ENCODE results near the gene PNPLA2. TPM values are rescaled to one million over a fixed set of nuclear protein-coding genes. Genes with fewer than 3 reads are reported as not detected.

The PNPLA2 gene
- 45.8 and 67.0 TPM in 2 replicates for total RNA-seq

GRCh38 chr11:818396-819128 lies at the start of gene PNPLA2:
TSS of gene PNPLA2 (plus strand) at chr11:818914. CDS start at chr11:819719, 805 bp downstream.

DNA sequence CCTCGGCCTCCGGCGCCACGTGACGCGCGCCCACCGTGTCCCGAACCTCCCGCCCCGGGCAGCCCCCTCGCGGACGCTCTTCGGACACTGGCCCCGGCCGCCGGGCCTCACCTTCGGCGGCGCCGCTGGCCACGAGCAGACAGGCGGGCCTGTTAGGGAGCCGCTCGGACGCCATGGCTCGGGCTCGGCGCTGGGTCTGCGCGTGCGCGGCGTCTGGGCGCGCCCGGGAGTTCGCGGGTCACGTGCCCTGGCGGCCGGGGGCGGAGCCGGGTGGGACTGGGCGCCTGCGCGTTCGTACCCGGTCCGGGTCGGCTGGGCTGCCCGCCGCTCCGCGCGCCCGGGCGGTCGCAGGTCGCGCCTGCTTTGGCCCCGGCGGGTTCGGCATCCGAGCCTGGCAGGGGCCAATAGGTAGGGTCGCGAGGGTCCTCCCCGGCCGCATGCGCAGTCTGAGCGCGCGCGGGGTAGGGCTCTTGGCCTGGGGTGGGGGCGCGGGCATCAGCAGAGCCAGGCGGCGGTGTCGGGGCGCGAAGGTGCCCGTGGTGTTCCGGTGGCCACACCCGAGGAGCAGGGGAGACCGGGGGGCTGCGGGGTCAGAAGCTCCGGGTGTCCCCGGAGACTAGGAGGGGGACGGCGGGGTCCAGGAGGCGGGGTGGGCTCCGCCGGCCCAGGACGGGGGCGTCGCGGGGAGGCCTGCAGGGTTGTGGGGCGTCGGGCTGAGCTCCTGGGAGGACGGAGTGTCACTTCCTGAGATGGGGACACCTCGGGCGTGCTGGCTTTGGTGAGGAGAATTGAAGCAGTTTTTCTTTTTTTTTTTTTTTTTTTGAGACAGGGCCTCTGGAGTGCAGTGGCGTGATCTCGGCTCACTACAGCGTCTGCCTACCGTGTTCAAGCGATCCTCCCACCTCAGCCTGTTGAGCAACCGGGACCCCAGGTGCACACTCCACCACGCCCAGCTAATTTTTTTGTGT lies 41.1 kb upstream of the PNPLA2 start, which contains the start of gene GATD1:
Gene GATD1 (minus strand): TSS at position 200 of the 968 bp plus-strand sequence. CDS start 25 bp downstream, at position 175.

DNA sequence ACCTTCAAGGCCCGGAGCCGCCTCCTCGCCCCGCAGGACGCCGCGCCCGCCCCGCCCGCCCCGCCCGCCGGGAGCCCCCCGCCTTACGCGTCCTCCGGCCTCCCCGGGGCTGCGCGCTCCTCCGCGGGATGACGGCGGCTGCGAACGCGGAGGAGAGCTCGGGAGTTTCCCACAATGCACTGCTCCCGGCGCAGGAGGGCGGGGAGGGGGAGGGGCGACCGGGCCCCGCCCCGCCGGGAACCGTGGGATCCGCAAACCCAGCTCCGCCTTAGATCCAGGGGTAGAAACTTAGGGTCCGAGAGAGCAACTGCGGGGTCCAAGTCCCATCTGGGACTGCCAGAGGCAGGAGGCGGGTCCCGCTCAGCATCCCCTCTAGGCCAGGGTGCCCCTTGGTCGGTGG lies 28.8 kb upstream of the PNPLA2 start, which contains the start of gene CEND1:
Gene CEND1 (minus strand): TSS at position 148 of the 400 bp plus-strand sequence. CDS start 1,514 bp downstream, outside the sequence.

DNA sequence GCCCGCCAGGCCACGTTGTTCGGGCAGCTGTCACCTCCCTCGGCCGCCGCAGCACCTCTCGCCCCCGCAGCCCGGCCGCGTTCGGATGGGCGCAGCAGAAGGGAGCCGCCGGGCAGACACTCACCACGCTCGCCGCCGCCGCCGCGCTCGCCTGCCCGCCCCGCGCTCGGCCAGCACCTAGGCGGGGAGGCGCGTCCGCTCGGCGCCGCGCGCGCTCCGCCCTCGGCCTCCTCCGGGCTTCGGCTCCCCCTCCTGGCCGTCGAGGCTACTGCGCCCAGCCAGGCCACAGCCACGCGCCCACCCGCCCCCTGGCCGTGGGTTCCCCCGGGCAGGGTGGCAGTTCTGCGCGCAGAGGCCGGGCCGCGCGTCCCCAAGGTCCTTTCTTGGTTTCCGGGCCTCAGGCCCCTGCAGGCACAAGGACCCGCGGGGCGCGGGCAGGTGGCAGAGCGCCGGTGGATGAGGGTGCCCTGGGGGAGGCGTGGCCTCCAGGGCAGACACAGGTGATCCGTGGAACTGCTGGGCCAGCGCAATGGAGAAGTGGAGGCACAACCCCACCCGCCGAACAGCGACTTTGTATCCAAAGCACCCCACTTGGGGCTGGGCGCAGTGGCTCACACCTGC lies 20.5 kb upstream of the PNPLA2 start, which contains the start of gene SLC25A22:
Gene SLC25A22 (minus strand): TSS at position 189 of the 621 bp plus-strand sequence. CDS start 3,275 bp downstream, outside the sequence.

GRCh38 chr11:809287-810039 lies 9.3 kb upstream of the PNPLA2 start, which contains the start of gene RPLP2:
TSS of gene RPLP2 (plus strand) at chr11:809967. CDS start at chr11:810235, 268 bp downstream.

GRCh38 chr11:827897-828192 lies 9.1 kb downstream of the PNPLA2 start, which contains the start of gene CRACR2B:
TSS of gene CRACR2B (plus strand) at chr11:827919. CDS start at chr11:828608, 689 bp downstream.

DNA sequence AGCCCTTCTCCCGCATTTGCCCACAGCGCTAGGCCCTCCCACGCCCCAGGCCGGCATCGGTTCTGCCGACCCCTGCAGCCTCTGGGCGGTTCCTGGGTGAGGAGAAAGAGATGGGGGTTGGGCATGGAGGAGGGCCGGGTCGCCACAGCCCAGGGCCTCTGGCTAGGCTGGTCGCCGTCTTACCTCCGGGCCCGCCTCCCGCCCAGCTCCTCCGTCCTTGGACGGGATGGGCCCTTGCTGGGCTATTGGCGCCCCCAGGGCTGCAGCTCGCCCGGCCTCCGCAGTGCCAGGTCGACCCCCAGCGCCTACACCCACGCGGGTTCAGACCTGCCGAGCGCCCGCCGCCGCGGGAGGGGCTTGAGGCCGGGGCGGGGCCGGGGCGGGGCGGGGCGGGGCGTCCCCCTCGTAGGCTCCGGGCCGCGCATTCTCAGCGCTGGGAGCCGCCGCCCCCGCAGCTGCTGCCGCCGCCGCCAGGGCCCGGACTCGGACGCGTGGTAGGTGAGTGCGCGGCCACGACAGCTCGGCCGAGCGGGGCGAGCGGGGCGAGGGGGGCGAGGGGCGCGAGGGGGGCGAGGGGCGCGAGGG lies 13.9 kb downstream of the PNPLA2 start, which contains the start of gene CD151:
Gene CD151 (plus strand): TSS at position 424 of the 585 bp plus-strand sequence. CDS start 3,118 bp downstream, outside the sequence.

DNA sequence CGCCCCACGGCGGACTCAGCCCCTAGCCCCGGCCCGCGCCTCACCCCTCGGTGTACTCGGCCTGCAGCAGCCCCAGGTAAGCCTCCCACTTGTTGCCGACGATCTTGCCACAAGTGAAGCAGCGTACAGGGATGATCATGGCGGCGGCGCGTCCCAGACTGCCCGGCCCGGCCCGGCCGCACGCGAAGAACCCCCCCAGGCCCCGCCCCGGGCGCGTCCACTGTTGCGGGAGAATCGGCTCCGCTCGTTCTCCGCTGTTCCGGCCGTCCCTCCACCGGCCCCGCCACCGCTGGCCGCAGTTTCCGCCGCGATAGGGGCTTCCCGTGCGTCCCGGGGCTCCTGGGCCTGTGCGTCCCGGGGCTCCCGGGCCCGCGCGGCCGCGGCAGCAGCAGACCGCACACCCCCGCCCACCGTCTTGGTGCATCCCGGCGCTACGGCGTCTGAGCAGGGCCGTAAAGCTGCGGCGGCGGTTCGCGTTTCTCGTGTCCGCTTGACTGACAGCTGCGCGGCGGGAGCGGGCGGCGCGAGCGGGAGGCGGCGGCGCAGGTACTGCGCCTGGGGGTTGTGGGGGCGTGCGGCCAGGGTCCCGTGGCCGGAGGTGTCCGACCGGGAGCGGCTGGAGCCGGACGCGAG lies 23.8 kb downstream of the PNPLA2 start, which contains the start of the genes POLR2L and TSPAN4:
Gene POLR2L (minus strand): TSS at position 160 of the 633 bp plus-strand sequence. CDS start 21 bp downstream, at position 139.
Gene TSPAN4 (plus strand): TSS at position 483 of the 633 bp plus-strand sequence. CDS start 7,453 bp downstream, outside the sequence.

Other genes with a start within 250 kb of the PNPLA2 start
- gene PHRF1, start 242.4 kb upstream of the PNPLA2 start, total RNA-seq: 17.6 and 19.3 TPM in 2 replicates
- gene IRF7, start 203.0 kb upstream of the PNPLA2 start, total RNA-seq: 7.4 and 11.4 TPM in 2 replicates
- not detected in 2 replicates for gene CDHR5, start 194.0 kb upstream of the PNPLA2 start, total RNA-seq
- gene SCT, start 191.7 kb upstream of the PNPLA2 start, total RNA-seq: not detected in 2 replicates
- gene DRD4, start 181.6 kb upstream of the PNPLA2 start, total RNA-seq: not detected in 2 replicates
- gene DEAF1, start 123.7 kb upstream of the PNPLA2 start, total RNA-seq: 27.5 and 34.3 TPM in 2 replicates
- gene TMEM80, start 123.1 kb upstream of the PNPLA2 start, total RNA-seq: 7.9 and 11.1 TPM in 2 replicates
- 1.9 and 2.1 TPM in 2 replicates for gene EPS8L2, start 112.7 kb upstream of the PNPLA2 start, total RNA-seq
- gene TALDO1, start 71.5 kb upstream of the PNPLA2 start, total RNA-seq: 96.4 and 101 TPM in 2 replicates
- gene GATD1, start 41.4 kb upstream of the PNPLA2 start, total RNA-seq: 22.9 and 25.1 TPM in 2 replicates
- gene CEND1, start 28.8 kb upstream of the PNPLA2 start, total RNA-seq: 0.09 TPM in 1 of 2 replicates, not detected in the other
- 4.7 and 5.2 TPM in 2 replicates for gene SLC25A22, start 20.6 kb upstream of the PNPLA2 start, total RNA-seq
- gene PIDD1, start 13.7 kb upstream of the PNPLA2 start, total RNA-seq: 3.0 and 3.5 TPM in 2 replicates
- gene RPLP2, start 8.9 kb upstream of the PNPLA2 start, total RNA-seq: 292 and 295 TPM in 2 replicates
- 17.9 and 28.8 TPM in 2 replicates for gene CRACR2B, start 9.0 kb downstream of the PNPLA2 start, total RNA-seq
- gene CD151, start 14.0 kb downstream of the PNPLA2 start, total RNA-seq: 587 and 744 TPM in 2 replicates
- 133 and 311 TPM in 2 replicates for gene POLR2L, start 23.6 kb downstream of the PNPLA2 start, total RNA-seq
- 57.3 and 155 TPM in 2 replicates for gene TSPAN4, start 23.9 kb downstream of the PNPLA2 start, total RNA-seq
- 24.4 and 29.8 TPM in 2 replicates for gene CHID1, start 91.9 kb downstream of the PNPLA2 start, total RNA-seq
- gene AP2A2, start 107.0 kb downstream of the PNPLA2 start, total RNA-seq: 24.7 and 37.1 TPM in 2 replicates
- gene MUC6, start 217.8 kb downstream of the PNPLA2 start, total RNA-seq: not detected in 2 replicates

All from dermis lymphatic vessel endothelial cell (primary cell).